ENCODE measurements around the gene MRPL23.
"Not testable (repeated sequence)": the region's sequence is repeated elsewhere in the genome, so short reads cannot be mapped to it uniquely, and the experiment has no call there.

The MRPL23 gene

DNA sequence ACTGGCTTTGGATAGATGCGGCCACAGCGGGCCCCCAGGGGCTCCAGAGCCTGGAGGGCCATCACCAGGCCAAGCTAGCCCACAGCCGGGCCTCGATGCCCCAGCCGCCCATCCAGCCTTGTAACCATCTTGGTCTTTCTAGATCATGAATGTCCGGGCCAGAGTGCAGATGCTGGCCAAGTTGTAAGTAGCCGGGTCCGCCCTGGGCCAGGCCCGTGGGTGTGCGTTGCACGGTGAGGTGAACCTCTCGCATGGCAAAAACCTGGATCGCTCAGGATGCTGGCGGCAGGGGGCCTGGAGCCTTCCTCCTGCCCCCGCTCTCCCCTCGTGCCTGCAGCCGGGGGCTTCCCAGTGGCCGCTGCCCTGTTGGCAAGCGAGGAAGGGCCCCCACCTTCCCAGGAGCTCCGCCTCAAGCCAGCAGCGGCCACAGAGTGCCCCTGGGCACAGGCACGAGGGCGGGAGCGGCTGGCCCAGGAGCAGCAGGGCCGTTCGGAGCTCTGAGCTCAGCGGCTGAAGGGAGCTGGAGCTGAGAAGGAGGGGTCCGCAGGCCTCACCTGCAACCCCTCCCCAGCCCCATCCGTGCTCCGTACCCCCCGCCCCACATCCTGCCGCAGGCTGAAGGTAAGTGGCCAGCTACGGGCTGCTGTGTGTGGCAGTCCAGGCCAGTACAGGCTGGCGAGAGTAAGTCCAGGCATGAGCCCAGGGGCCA is 10.9 kb upstream of the MRPL23 start:
- Mint-ChIP-seq H3K4me1 (peaks cover 10% of the 10 kb centered on the region), H3K4me3 (no peak overlapping the region), H3K27me3 (no peaks in the 10 kb centered on the region), H3K36me3 (no peaks in the 10 kb centered on the region), H3K9me3 (no peaks in the 10 kb centered on the region), H3K27ac (no peak overlapping the region)

DNA sequence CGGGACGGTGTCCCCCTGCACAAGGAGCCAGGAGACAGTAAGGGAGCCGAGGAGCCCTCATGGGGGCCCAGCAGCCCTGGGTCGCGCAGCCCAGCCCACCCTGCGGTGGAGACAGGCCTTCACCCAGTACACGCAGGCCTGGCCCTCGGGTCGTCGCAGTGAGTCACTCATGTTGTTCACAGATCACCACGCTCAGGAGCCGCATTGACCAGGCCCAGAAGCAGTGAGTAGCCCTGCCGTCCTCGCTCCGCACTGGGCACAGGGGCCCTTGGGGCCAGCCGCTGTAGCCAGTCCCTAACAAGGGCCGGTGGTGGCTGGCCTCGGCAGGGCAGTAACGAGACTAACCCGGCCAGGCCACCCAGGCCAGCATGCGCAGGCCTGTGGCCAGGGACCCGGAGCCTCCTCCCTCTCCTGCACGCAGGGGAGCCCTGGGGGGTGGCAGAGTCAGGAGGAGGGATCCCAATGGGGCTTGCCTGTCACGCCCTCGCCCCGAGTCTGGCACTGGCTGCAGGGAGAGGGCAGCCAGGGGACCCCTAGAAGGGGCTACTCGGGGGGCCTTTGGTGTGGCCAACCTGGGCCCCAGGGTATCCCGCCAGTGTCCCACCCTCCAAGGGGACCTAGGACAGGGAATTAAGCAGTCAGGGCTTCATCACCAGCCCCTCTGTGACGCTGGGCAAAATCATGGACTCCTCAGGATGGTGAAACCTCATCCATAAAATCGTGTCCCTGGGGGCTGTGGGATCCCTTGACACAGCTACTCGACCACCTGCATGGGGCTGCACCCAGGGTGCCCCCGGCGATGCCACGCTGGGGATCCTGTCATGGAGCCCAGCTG is 10.1 kb upstream of the MRPL23 start:
- Mint-ChIP-seq H3K9me3 (no peaks in the 10 kb centered on the region), H3K27me3 (no peaks in the 10 kb centered on the region), H3K36me3 (no peaks in the 10 kb centered on the region), H3K27ac (no peak overlapping the region), H3K4me3 (no peak overlapping the region), H3K4me1 (peaks cover 10% of the 10 kb centered on the region)

DNA sequence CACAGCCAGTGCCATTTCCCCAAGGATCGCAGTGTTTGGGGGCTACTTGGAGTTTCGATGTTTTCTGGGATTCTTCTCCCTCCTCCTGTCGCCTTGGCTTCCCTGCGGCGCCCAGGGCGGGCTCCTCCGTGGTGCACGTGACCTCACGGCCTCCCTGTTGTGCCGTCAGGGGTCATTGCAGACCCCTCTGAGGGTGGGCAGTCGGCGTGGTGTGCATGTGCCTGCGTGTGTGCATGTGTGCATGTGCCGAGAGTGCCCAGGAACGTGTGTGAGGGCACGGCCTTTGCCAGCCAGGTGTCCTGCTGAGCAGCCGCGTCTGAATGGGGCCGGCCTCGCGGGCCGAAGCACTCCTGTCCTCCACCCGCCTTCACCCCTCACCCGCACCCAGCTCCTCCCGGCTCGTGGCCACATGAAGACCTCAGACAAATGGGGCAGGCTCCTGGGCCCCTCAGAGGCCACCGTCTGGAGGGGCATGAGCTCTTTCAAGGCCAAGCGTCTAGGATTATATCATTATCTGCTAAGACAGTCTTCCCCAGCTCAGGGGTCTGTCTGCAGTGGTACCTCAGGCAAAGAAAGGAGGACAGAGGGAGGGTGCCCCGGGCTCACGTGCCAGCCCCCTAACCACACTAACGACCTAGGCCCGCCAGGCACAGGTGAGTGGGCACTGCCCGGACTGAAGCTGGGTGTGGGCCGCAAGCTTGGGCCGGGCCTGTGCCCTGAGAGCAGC is 9.4 kb upstream of the MRPL23 start:
- H3K4me1 Mint-ChIP-seq, result peaks cover 10% of the 10 kb centered on the region
- no peak overlapping the region for H3K27ac Mint-ChIP-seq
- H3K36me3 Mint-ChIP-seq, result no peaks in the 10 kb centered on the region
- no peaks in the 10 kb centered on the region for H3K27me3 Mint-ChIP-seq
- H3K9me3 Mint-ChIP-seq, result no peaks in the 10 kb centered on the region
- H3K4me3 Mint-ChIP-seq, result no peak overlapping the region

GRCh38 chr11:1938343-1939005 is 8.7 kb upstream of the MRPL23 start:
- H3K9me3 Mint-ChIP-seq, result no peaks in the 10 kb centered on the region
- no peaks in the 10 kb centered on the region for H3K36me3 Mint-ChIP-seq
- no peak overlapping the region for H3K27ac Mint-ChIP-seq
- peaks cover 10% of the 10 kb centered on the region for H3K4me1 Mint-ChIP-seq
- H3K27me3 Mint-ChIP-seq, result no peaks in the 10 kb centered on the region
- H3K4me3 Mint-ChIP-seq, result no peak overlapping the region

- Mint-ChIP-seq H3K4me3 (no peak overlapping the region), H3K27ac (no peak overlapping the region), H3K4me1 (peaks cover 10% of the 10 kb centered on the region), H3K36me3 (no peaks in the 10 kb centered on the region), H3K27me3 (no peaks in the 10 kb centered on the region), H3K9me3 (no peaks in the 10 kb centered on the region)
Measured at GRCh38 chr11:1939006-1939625, 8.0 kb upstream of the MRPL23 start.

- H3K36me3 Mint-ChIP-seq, H3K4me3 Mint-ChIP-seq, H3K4me1 Mint-ChIP-seq, H3K27me3 Mint-ChIP-seq, H3K9me3 Mint-ChIP-seq: not testable (repeated sequence)
- H3K27ac Mint-ChIP-seq, result peak overlapping the region; percentile 69
Measured at GRCh38 chr11:1939788-1940187, 7.3 kb upstream of the MRPL23 start.

DNA sequence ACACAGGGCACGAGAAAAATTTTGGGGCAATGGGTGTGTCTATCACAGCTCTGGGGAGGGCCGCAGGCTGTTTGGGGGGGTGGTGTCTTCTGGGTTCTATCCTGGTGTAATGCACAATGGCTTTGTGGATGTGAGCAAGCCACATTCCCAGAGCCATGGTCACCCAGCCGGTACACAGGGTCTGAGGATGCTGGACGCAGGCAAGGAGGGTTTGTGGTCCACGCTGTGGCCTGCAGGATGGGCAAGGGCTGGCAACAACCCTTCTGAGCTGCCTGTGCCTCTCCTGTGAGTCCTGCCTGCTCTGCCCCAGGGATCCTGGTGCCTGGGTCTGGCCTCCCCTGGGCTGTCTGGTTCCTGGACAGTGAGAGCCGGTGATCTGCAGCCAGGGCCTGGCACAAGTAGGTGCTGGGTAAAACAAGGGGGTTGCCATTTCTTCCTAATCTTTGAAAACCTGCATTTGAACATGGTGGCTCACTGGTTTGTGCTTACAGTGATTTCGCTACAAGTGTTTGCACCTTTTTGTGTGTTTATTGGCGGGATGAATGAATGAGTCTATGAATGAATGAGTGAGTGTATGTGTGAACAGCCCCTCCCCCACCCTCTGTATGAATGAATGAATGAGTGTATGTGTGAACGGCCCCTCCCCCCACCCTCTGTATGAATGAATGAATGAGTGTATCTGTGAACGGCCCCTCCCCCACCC is 4.4 kb upstream of the MRPL23 start:
- Mint-ChIP-seq H3K9me3 (no peaks in the 10 kb centered on the region), H3K27ac (peak overlapping the region; percentile 41), H3K4me1 (peaks cover 10% of the 10 kb centered on the region), H3K4me3 (no peak overlapping the region), H3K36me3 (no peaks in the 10 kb centered on the region), H3K27me3 (no peaks in the 10 kb centered on the region)

GRCh38 chr11:1943576-1943975 is 3.6 kb upstream of the MRPL23 start:
- Mint-ChIP-seq H3K27me3 (no peaks in the 10 kb centered on the region), H3K9me3 (no peaks in the 10 kb centered on the region)

DNA sequence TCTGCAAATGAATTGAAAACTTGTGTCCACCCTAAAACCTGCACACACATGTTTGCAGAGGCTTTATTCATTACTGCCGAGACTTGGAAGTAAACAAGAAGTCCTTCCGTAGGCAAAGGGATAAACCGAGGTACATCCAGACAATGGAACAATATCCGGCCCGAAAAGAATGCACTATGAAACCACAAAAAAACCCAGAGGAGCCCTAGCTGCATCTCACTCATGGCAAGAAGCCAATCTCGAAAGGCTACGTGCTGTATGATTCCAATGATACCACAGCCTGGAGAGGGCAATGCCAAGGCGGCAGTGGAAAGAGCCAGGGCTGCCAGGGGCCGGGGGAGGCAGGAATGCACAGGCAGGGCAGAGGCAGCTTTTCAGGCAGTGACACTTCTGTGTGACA is 3.2 kb upstream of the MRPL23 start:
- Mint-ChIP-seq H3K27me3 (no peaks in the 10 kb centered on the region), H3K9me3 (no peaks in the 10 kb centered on the region), H3K27ac (no peak overlapping the region), H3K4me3 (no peak overlapping the region), H3K36me3 (no peaks in the 10 kb centered on the region), H3K4me1 (peaks cover 9% of the 10 kb centered on the region)

More at GRCh38 chr11:1943576-1943975, 3.6 kb upstream of the MRPL23 start:
- Mint-ChIP-seq H3K27ac (no peak overlapping the region), H3K36me3 (no peaks in the 10 kb centered on the region), H3K4me1 (peaks cover 10% of the 10 kb centered on the region), H3K4me3 (no peak overlapping the region)

GRCh38 chr11:1947592-1948237 is 583 bp downstream of the MRPL23 start:
- no peak overlapping the region for H3K27ac Mint-ChIP-seq
- H3K4me3 Mint-ChIP-seq, result no peak overlapping the region
- no peaks in the 10 kb centered on the region for H3K9me3 Mint-ChIP-seq
- no peaks in the 10 kb centered on the region for H3K36me3 Mint-ChIP-seq
- H3K27me3 Mint-ChIP-seq, result no peaks in the 10 kb centered on the region
- no peaks in the 10 kb centered on the region for H3K4me1 Mint-ChIP-seq

- no peaks in the 10 kb centered on the region for H3K27me3 Mint-ChIP-seq
- H3K4me1 Mint-ChIP-seq, result no peaks in the 10 kb centered on the region
- H3K9me3 Mint-ChIP-seq, result no peaks in the 10 kb centered on the region
- H3K36me3 Mint-ChIP-seq, result no peaks in the 10 kb centered on the region
- H3K27ac Mint-ChIP-seq, result no peak overlapping the region
- peak overlapping the region; percentile 23 for H3K4me3 Mint-ChIP-seq
Measured at GRCh38 chr11:1948389-1948788, 1.3 kb downstream of the MRPL23 start.

DNA sequence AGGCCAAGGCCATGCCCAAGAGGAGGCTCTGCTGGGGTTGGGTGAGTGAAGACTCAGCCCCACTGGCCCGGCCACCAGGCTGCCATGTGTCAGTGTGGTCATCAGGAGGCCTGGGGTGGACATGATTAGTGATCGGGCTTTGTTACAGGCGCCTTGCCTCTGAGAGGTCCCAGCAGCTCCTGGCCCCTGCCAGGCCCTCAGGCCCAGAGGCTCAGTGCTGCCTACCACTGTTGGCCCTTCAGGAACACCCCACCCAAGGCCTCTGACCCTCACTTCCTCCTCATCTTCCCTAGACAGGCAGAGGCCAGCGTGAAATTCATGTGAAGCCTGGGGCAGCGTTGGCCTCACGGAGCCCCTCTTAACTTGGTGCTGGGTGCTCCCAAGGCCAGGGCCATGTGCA is 2.2 kb downstream of the MRPL23 start:
- Mint-ChIP-seq H3K4me3 (no peak overlapping the region), H3K4me1 (no peaks in the 10 kb centered on the region), H3K9me3 (no peaks in the 10 kb centered on the region), H3K36me3 (no peaks in the 10 kb centered on the region), H3K27me3 (no peaks in the 10 kb centered on the region), H3K27ac (no peak overlapping the region)

GRCh38 chr11:1949922-1950321 is 2.8 kb downstream of the MRPL23 start:
- Mint-ChIP-seq H3K9me3 (no peaks in the 10 kb centered on the region), H3K27me3 (no peaks in the 10 kb centered on the region), H3K36me3 (no peaks in the 10 kb centered on the region), H3K4me1 (no peaks in the 10 kb centered on the region), H3K4me3 (no peak overlapping the region), H3K27ac (no peak overlapping the region)

GRCh38 chr11:1952806-1953482 is 5.8 kb downstream of the MRPL23 start:
- H3K9me3 Mint-ChIP-seq, result no peaks in the 10 kb centered on the region
- H3K4me1 Mint-ChIP-seq, result no peaks in the 10 kb centered on the region
- H3K27me3 Mint-ChIP-seq, result no peaks in the 10 kb centered on the region
- no peak overlapping the region for H3K4me3 Mint-ChIP-seq
- H3K36me3 Mint-ChIP-seq, result no peaks in the 10 kb centered on the region
- H3K27ac Mint-ChIP-seq, result no peak overlapping the region

Measured in activated naive CD4-positive, alpha-beta T cell treated with anti-CD3 and anti-CD28 coated beads, Interleukin-2, amount 50 U/mL, for 24 hours (primary cell).